NCI-H1048 (cell line): ENCODE measurements around the gene WDR83.
A peak's percentile ranks its signal among the peaks of the same experiment; 100 is the strongest.
"Not testable (repeated sequence)": the region's sequence is repeated elsewhere in the genome, so short reads cannot be mapped to it uniquely, and the experiment has no call there.

Source experiments
- DNase-seq: peaks from one replicate; lab custom pipeline; 2025; lab: John Stamatoyannopoulos, UW

Gene WDR83, protein sequence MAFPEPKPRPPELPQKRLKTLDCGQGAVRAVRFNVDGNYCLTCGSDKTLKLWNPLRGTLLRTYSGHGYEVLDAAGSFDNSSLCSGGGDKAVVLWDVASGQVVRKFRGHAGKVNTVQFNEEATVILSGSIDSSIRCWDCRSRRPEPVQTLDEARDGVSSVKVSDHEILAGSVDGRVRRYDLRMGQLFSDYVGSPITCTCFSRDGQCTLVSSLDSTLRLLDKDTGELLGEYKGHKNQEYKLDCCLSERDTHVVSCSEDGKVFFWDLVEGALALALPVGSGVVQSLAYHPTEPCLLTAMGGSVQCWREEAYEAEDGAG

DNA sequence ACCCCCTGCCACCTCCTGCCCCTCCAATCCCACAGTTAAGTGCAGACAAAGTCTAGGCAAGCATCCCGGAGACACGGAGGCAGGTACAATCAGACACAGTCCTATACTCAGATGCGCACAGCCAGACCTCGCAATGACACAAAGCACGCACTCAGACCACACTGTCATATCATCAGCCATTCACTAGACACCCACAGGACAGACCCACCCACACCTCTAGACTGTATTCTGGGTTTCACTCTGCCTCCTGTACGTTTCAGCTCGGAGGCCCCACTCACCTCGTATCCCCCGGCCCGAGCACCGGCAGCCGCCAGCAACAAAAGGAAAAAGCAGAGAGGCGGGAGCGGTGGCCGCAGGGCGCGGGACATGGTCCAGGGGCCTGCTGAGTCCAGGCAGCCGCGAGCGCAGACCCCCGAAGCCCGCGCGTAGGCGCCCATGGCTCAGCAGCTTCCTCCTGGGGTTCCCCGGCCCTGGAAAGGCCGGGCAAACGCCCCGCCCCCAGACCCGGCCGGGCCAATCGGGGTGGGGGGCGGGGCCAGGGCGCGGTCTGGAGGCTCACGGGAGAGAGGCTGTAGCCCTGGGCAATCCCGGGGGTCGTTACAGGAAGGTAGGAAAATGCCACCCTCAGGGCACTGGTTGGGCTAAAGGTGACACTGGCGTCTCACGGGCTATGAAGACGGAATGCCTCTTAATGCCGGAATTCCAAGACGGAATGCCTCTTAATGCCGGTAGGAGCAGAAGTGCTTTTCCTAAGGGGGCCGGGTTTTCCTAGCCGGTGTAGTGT lies at the start of gene WDR83, which contains the start of gene MAN2B1:
WDR83 (plus strand) TSS at position 543 of the 784 bp plus-strand sequence. CDS start 2,984 bp downstream, outside the sequence.
MAN2B1 (minus strand) TSS at position 478 of the 784 bp plus-strand sequence; CDS start at position 437, 41 bp downstream.
- DNase-seq = peak; percentile 51

DNA sequence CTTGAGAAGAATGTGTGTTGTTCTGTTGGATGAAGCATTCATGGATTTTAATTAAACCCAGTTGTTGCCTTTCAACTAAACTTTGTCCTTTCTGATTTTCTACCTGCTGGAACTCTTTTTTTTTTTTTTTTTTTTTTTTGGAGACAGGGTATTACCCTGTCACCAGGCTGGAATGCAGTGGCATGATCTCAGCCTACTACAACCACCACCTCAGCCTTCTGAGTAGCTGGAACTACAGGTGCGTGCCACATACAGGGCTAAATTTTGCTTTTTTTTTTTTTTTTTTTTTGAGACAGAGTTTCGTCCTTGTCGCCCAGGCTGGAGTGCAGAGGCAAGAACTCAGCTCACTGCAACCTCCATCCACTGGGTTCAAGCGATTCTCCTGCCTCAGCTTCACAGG lies 49.0 kb upstream of the WDR83 start:
- no peak for DNase-seq

DNA sequence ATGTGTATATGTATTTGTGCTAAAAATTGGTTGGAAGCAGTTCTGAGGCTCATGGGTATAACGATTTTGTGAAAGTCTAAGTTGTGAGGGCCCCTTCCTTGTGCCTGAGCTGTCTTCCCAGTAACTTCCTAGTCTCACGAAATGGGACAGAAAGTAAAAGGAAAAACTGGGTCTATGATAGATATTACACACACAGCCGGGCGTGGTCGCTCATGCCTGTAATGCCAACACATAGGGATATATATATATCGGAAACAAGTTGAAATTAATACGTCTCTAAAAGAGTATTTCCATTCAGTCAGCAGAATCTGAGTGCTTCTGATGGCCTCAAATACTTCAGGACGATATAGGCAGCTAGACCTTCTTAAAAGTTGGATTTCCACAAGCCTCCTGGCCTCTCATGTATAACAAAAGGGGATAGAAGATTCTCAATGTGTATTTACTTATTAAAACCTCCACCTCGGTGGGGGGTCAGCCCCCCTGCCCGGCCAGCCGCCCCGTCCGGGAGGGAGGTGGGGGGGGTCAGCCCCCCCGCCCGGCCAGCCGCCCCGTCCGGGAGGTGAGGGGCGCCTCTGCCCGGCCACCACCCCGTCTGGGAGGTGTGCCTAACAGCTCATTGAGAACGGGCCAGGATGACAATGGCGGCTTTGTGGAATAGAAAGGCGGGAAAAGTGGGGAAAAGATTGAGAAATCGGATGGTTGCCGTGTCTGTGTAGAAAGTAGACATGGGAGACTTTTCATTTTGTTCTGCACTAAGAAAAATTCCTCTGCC lies 45.2 kb upstream of the WDR83 start:
- DNase-seq = not testable (repeated sequence)

DNA sequence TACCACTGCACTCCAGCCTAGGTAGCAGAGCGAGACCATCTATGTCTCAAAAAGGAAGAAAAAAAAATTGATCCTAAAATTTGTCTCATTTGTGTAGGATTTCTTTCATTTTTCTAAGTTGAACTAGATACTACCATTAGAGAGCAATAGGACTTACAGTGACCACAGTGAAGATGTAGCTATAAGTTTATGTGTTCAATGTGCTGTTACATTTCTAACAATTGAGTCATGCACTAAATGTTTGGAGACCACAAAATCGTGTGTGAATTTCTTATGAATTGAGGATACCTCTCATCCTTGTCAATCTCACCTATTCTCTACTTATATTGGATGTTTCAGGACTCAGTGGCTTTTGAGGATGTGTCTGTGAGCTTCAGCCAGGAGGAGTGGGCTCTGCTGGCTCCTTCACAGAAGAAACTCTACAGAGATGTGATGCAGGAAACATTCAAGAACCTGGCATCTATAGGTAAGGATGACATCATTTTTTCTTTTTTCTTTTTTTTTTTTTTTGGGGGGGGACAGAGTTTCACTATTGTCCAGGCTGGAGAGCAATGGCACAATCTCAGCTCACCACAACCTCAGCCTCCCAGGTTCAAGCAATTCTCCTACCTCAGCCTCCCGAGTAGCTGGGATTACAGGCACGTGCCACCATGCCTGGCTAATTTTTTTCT lies 43.1 kb upstream of the WDR83 start:
- DNase-seq = no peak

DNA sequence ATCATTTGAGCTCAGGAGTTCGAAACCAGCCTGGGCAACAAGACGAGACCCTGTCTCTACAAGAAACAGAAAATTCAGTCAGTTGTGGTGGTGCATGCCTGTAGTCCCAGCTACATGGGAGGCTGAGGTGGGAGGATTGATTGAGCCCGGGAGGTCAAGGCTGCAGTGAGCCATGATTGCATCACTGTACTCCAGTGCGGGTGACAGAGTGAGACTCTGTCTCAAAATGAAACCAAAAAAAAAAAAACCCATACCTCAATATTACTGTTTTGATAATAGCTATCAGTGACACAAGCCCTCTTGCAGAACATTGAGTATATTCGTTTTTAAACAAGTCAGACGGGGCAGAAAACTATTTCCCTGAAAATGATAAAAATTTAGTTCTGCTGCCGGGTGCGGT lies 39.6 kb upstream of the WDR83 start:
- no peak for DNase-seq

DNA sequence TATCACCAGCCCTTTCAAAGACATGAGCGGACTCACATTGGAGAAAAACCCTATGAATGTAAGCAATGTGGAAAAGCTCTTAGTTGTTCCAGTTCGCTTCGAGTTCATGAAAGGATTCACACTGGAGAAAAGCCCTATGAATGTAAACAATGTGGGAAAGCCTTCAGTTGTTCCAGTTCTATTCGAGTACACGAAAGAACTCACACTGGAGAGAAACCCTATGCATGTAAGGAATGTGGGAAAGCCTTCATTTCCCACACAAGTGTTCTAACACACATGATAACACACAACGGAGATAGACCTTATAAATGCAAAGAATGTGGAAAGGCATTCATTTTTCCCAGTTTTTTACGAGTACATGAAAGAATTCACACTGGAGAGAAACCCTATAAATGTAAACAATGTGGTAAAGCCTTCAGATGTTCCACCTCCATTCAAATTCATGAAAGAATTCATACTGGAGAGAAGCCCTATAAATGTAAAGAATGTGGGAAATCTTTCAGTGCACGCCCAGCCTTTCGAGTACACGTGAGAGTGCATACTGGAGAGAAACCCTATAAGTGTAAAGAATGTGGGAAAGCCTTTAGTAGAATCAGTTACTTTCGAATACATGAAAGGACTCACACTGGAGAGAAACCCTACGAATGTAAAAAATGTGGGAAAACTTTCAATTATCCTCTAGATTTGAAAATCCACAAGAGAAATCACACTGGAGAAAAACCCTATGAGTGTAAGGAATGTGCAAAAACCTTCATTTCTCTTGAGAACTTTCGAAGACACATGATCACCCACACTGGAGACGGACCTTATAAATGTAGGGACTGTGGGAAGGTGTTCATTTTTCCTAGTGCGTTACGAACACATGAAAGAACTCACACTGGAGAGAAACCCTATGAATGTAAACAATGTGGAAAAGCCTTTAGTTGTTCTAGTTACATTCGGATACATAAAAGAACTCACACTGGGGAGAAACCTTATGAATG lies 38.3 kb upstream of the WDR83 start:
- DNase-seq = no peak

DNA sequence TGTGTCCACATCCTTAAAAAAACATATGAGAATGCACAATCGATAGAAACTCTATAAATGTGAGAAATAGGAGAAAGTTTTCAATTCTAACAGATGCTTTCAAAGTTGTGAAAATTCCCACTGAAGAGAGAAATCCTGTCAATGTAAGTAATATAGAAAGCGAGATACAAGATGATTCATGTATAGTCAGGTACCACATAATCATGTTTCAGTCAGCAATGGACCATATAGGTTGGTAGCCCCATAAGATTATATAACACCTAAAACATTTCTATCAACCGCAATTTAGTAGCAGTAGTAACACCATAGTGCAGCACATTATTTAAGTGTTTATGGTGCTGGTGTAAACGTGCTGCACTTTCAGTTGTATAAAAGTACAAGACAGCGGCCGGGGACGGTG lies 37.4 kb upstream of the WDR83 start:
- DNase-seq = no peak

DNA sequence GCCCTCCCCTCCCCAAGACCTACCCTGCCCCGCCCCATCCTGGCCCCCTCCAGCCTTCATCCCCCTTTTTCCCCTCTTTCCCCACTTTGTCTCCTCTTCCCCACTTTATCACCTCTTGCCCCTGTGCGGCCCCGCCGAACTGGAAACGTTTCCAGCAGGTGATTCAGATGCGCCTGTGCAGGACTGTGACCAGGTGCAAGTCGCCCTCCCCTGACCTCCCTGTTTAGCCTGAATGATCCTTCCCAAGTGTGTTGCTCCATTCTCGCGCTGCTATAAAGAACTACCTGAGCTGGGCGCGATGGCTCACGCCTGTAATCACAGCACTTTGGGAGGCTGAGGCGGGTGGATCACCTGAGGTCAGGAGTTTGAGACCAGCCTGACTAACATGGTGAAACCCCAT lies 30.0 kb upstream of the WDR83 start:
- DNase-seq = no peak

DNA sequence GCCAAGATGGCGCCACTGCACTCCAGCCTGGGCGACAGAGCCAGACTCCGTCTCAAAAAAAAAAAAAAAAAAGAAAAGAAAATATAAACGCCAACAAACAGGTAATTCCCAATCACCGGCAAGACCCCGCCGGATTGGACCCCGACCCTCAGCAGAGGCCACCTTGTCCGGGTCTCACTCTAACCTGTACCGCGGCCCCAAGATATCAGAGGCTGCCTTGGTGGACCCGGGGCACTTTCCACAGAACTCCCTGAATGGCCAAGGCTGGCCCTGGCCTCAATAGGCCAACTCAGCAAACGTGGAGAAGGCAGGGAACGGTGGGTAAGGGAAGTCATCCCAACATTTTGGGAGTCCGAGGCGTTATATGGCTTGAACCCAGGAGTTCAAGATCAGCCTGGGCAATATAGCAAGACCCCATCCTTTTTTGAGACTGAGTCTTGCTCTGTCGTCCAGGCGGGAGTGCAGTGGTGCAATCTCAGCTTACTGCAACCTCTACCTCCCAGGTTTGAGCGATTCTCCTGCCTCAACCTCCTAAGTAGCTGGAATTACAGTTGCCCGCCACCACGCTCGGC lies 27.9 kb upstream of the WDR83 start:
- DNase-seq = no peak

DNA sequence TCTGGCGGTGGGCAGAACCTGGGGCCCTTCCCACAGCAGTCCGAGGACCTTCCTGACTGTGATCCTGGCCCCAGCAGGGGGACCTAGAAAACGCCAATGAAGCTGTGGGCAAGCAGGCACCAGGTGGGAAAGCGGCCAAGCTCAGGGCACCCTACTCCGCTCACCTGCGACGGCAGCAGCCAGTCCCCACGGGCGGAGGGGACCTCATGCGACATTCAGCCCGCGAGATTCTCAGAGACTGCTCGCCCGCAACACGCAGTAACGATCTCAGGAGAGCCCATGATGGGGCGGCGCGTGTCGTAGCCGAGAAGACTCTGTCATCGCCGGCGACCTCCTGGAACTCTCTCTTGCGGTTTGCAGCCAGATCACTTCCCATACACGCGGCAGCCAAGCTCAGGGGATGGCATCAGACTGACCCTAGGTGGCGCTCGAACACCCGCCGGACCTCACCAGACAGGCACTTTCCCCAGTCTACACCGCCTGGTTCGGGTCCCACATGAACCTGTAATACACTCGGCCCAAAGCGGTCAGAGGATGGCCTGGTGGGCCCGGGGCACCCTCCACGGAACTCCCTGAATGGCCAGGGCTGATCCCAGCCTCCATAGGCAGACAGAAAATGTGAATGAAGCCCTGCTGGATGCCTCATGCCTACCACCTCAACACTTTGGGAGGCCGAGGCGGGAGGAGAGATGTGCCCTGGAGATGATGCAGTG lies 26.6 kb upstream of the WDR83 start:
- DNase-seq = no peak

DNA sequence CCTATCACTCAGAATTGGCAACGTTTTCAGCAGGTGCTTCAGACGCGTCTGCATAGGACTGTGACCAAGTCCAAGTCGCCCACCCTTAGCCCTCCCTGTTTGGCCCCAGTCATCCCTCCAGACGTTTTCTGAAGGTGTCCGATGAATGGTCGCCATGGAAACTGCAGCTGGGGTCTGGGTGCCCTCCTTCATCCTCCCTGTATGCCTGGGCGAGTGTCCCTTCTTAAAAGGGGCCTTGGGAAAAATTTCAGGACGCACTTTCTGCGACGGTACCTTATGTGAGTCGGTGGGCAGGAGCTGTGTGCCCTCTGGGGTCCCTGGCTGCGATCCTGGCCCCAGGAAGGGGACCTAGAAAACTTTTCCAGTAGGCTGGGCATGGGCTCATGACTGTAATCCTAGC lies 25.2 kb upstream of the WDR83 start:
- DNase-seq = no peak

DNA sequence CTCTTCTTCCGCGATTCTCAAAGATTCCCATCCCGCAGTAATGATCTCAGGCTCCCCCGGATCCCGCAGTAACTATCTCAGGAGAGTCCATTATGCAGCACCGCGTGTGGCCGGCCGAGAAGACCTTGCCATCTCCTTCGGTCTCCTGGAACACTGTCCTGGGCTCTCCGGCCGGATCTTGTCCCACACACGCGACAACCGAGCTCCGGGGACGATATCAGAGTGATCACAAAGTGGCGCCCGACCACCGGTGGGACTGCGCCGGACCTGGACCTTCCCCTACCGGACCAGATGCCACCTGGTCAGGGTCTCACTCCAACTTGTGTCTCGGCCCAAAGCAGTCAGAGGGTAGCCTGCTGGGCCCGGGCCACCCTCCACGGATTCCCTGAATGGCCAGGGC lies 24.1 kb upstream of the WDR83 start:
- DNase-seq = no peak

DNA sequence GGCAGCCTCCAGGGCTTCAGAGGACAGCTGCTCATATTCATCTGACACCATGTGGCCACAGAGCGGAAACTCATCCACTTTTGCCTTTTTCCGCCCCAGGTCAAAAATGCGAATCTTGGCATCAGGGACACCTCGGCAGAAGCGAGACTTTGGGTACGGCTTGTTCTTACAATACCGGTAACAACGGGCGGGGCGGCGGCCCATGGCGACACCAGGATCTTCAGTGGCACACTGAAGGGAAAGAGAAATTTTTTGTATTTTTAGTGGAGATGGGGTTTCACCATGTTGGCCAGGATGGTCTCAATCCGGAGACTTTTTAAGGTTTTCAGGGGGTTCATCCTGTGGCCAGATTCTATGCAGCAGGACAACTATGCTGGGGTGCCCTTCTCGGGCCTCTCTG lies 22.9 kb upstream of the WDR83 start:
- not testable (repeated sequence) for DNase-seq

DNA sequence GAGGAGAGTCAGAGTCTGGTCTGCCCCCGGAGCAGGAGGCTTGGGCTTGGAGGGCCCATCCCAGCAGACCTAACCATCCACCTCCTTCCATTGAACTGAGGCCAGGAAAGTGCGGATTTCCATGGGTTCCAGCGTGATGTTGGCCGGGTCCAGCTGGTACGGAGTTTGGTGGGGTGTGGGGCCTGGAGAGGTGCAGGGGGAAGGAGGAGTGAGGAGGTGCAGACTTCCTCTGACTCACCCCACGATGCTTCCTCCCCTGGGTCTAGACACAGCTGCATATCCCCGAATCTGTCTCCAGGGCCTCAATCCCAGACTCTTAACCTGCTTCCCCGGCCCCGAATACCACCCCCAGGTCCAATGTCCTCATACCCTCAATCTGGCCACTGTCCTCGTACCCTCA lies 20.1 kb upstream of the WDR83 start:
- no peak for DNase-seq

DNA sequence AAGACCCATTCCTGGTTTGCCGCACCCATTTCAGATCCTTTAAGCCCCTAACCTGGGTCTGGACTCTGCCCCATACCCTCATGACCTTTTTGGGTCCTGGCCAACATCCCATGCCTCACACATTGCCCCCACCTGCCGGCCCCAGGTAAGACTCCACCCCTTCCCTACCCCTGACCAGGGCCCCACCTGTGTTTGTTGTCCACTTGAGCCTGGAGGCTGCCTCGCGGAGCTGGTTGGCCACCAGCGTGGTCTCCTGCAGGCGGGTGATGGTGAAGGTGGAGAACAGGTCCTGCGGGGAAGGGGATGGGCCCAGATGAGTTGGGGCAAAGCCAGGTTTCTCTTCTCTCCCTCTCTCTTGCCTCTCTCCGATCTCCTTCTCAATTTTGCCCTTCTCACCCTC lies 19.6 kb upstream of the WDR83 start:
- DNase-seq = no peak

DNA sequence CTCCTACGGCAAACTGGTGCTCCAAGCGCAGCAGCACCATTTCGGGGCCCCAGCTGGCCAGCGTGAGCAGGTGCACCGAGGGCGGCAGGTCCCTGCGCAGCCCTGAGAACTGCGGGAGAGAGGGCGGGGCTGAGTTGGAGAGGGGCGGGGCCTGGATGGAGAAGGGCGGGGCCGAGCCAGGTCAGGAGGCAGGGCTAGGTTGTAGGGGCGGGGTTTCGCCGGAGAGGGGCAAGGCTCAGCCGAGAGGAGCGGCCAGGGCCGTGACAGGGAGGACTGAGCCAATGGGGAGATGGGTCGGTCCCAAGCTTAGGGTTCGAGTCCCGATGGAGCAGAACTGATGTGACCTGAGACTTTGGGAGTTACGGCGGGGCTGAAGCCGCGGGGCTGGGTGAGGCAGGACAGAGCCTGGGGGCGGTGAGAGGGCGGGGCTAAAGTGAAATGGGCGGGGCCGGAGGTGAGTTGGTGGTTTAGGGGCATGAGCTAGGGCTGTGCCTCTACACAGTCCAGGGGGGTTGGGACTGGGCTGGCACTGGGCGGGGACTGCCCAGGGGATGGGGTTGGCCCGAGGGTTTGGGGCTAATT lies 19.0 kb upstream of the WDR83 start:
- DNase-seq = peak; percentile 59

DNA sequence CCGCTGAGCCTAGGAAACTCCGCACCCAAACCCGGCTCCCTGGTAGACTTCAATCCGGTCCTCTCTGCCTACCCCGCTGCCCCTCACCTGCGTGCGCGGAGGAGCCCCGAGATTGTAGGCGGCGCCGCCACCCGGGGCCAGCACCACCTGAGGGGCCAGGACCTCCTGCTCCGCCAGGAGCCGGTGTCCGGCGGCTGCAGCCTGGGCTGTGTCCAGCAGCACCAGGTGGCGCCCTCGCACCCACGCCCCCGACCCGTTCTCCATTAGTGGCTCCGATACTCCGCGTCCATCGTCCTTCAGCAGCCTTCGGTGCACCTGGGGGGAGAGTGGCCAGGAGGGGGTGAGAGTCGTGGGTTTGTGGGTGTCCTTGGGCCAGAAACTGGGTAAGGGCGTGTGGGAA lies 18.5 kb upstream of the WDR83 start:
- no peak for DNase-seq

DNA sequence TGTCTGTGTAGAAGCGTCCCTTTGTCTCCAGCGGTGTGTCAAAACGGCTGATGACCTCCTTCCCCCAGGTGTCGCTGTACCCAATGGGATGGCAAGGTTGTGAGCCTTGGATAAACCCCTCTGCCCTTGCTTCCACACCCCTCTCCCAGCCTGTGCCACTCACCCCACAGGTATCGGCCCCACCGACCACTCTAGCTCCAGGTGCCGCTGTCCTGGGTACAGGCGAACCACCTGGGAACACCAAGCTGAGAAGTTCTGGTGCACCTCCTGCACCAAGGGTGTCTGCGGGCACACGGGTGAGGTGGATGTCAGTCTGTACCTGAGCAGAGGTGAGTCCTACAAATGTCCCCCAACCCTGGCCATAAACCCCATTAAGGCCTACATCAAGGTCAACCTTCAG lies 16.7 kb upstream of the WDR83 start:
- DNase-seq = no peak

DNA sequence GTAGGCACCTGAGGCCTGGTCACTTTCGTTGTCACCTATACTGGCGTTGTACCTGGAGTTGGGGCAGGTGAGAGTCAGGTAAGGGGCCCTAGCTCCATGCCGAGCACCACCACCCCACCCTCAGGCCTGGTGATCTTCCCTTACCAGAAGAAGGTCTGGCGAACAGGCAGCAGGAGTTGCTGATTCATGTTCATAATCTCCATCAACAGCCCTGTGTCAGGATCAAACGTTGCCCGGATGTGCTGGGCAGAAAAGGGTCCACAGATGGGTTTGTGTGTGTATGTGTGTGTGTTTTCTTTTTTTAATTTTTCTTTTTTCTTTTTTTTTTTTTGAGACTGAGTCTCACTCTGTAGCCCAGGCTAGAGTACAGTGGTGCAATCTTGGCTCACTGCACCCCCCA lies 14.4 kb upstream of the WDR83 start:
- DNase-seq = no peak
